Panc1 (cell line): Measurements from ENCODE around the gene SUFU. TPM values are rescaled to one million over a fixed set of nuclear protein-coding genes. Genes with fewer than 3 reads are reported as not detected.

Source experiments
- ATAC-seq: fragments of 200-7000 bp; cut with Tn5 transposase; 2 replicates; pipeline ENCODE4 v1.9.1; 2020; ENCODE audit warnings: mild to moderate bottlenecking, moderate library complexity
- BruUV-seq: library from RNA; stranded (reverse); fragments of 400-500 nt; replicated peaks from 2 replicates; lab custom pipeline; 2021; lab: Mats Ljungman, UMichigan
- CTCF ChIA-PET: fragments of 300-600 bp; sonication (Branson Sonifier 250); formaldehyde crosslinking; loops from one replicate; lab custom pipeline; 2022; ENCODE audit warnings: antibody characterized with exemption; lab: Charles Lee
- POLR2A ChIA-PET: fragments of 300-600 bp; sonication (Branson Sonifier 250); formaldehyde crosslinking; loops from one replicate; lab custom pipeline; 2022; ENCODE audit warnings: antibody characterized with exemption; lab: Charles Lee
- DNase-seq: peaks from one replicate; pipeline ENCODE4 v3.0.0-alpha.2; 2010; ENCODE audit warnings: low read depth, low spot score
- H3K27ac ChIP-seq: 2 replicates; pipeline ENCODE4 v1.5.1; 2011; ENCODE audit warnings: mild to moderate bottlenecking, low read length, inconsistent platforms
- H3K27me3 ChIP-seq: fragments of 200-500 bp; sonication (Bioruptor generic); 2 replicates; pipeline ENCODE4 v1.6.0; 2014; ENCODE audit warnings: low read length, inconsistent platforms; ENCODE audit not compliant: control insufficient read depth, insufficient read depth
- H3K36me3 ChIP-seq: fragments of 200-500 bp; sonication (Bioruptor generic); 2 replicates; pipeline ENCODE4 v1.5.1; 2014; ENCODE audit warnings: inconsistent platforms, mild to moderate bottlenecking, low read length, moderate library complexity; ENCODE audit not compliant: control insufficient read depth, insufficient read depth
- H3K4me1 ChIP-seq: 2 replicates; pipeline ENCODE4 v1.5.1; 2011; ENCODE audit warnings: inconsistent platforms, mild to moderate bottlenecking, low read length, moderate library complexity; ENCODE audit not compliant: control insufficient read depth, insufficient read depth
- H3K4me3 ChIP-seq, 2 experiments: 2 replicates each; pipeline ENCODE4 v1.5.1; 2011 to 2012; ENCODE audit warnings: low read depth in 2 of 2, low read length in 2 of 2, mild to moderate bottlenecking in 2 of 2, inconsistent platforms in 1 of 2, moderate library complexity in 1 of 2
- H3K9me3 ChIP-seq: fragments of 200-500 bp; sonication (Bioruptor generic); 2 replicates; pipeline ENCODE4 v1.5.1; 2014; ENCODE audit warnings: low read depth, mild to moderate bottlenecking, inconsistent platforms, low read length, moderate library complexity; ENCODE audit not compliant: control insufficient read depth, insufficient read depth
- POLR2AphosphoS5 ChIP-seq: IDR thresholded peaks from 2 replicates; pipeline ENCODE4 v1.6.1; 2012; ENCODE audit warnings: mild to moderate bottlenecking, low read depth, low read length, moderate library complexity
- SIN3A ChIP-seq: IDR thresholded peaks from 2 replicates; pipeline ENCODE4 v1.6.1; 2012; ENCODE audit warnings: low read depth, mild to moderate bottlenecking, low read length, moderate library complexity, borderline replicate concordance; ENCODE audit not compliant: insufficient read depth
- TCF7L2 ChIP-seq: IDR thresholded peaks from 2 replicates; pipeline ENCODE4 v1.6.1; 2011; ENCODE audit warnings: mild to moderate bottlenecking, low read depth, low read length, inconsistent platforms
- in situ Hi-C: cut with HindIII; loops from 2 replicates; pipeline ENCODE4 v1.10.0; 2016; ENCODE audit warnings: low sequenced_read_pairs, low pct_unique_long_range_greater_than_20kb
- intact Hi-C: fragments of 100-400 bp; cut with micrococcal nuclease; formaldehyde crosslinking; loops from one replicate; pipeline ENCODE4 v1.10.0; 2022; ENCODE audit not compliant: unreplicated experiment
- total RNA-seq: library from RNA; stranded (reverse); gene quantifications from one replicate; pipeline ENCODE4 v1.2.1, GENCODE V29; 2021; ENCODE audit not compliant: unreplicated experiment
- TF ChIP-seq, protein P1 (sequence below), 2 experiments: IDR thresholded peaks; 2 replicates each; pipeline ENCODE4 v1.6.1; 2011 to 2012; ENCODE audit warnings: low read depth in 2 of 2, control low read depth in 1 of 2, low read length in 1 of 2, mild to moderate bottlenecking in 1 of 2, moderate library complexity in 1 of 2; ENCODE audit not compliant: insufficient read depth in 1 of 2
- TF ChIP-seq, protein P2 (sequence below): fragments of 450-650 bp; IDR thresholded peaks from 2 replicates; pipeline ENCODE4 v1.5.1; 2017; ENCODE audit warnings: mild to moderate bottlenecking

The SUFU gene
- total RNA-seq, 1 experiment from 2014 or later = 9.5 TPM

DNA sequence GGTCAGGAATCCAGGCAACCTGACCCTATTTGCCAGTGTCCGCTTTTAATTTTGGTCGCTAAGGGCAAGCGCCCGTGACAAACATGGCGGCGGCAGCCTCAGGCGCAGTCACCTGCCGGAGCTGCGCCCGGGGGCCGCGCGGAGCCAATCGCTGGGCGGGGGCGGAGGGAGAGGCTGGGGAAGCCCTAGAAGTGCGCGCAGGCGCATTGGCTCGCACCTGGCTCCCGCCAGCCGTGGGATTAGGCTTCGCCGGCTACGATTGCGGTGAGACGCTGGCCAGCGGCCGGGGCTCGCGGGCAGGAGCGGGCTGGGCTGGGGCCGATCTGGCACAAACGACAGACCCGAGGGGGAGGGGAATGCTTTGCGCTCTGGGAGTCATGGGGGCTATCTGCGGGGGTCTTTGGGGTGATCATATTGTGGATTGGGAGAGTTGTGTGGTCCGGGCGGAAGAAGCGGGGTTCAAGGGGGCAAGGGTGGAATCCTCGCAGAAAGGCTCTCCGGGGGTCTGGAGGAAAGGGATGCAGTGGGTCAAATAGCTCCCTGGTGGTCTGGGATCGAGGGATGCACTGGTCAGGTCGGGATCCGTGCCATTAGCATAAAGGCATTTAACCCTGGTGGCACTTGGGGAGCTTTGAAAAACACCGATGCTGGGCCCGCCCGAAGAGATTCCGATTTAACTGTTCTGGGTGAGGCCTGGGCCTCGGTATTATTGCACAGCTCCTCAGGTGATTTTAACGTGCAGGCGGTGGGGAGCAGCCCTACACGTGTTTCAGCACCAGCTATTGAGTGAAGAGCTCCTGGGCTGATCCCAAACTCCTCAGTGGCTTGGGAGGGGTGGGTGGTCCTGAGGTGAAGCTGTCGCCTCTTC is 42.4 kb upstream of the SUFU start:
- intact Hi-C loops = no loop called here

DNA sequence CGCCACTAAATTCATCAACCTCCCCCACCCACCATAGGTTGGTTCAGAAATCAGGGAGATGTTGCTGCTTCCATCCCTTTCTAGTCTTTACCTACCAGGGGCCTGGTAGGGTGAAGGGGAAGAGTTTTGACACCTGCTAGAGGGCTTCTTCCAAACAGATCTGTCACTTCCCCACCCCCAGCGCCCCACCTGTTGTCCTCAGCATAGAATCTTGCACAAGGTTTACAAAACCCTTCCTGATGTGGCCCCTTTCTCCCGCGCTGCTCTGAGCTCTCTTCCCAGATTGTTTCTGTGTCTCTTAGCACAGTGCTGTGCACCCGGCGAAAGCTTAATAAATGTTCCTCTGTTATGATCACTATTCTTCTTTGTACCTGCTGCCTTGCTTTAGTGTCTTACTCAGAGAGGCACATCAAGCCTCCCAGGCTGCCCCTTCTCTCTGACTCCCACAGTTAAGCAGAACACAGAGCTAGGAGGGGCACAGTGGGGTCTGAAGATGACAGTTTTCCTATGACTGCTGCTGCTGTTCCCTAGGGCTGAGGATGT is 41.2 kb upstream of the SUFU start:
- ATAC-seq (0 out of 2 replicates have a peak, but pooled peaks have one; percentile 2), DNase-seq (no peak)
- Histone ChIP-seq H3K27ac (no peak overlapping the region), H3K9me3 (no peaks in the 10 kb centered on the region), H3K4me1 (peaks cover 23% of the 10 kb centered on the region), H3K27me3 (no peaks in the 10 kb centered on the region), H3K4me3 (peak overlapping the region; percentile 14 to 35; a peak in 3 of 4 replicates), H3K36me3 (peaks cover 3% of the 10 kb centered on the region; the same call in 1 of the 2 replicates)
- BruUV-seq = TSS peak; percentile 66
- POLR2A ChIA-PET = interaction anchor here (0.6 kb wide), 2 partner anchors 12 to 20 kb away, joined by 3 read pairs; no protein-coding TSS in a partner anchor
- TF ChIP-seq TCF7L2 (no peak), SIN3A (no peak), POLR2AphosphoS5 (no peak)
- TF ChIP-seq, protein P1, sequence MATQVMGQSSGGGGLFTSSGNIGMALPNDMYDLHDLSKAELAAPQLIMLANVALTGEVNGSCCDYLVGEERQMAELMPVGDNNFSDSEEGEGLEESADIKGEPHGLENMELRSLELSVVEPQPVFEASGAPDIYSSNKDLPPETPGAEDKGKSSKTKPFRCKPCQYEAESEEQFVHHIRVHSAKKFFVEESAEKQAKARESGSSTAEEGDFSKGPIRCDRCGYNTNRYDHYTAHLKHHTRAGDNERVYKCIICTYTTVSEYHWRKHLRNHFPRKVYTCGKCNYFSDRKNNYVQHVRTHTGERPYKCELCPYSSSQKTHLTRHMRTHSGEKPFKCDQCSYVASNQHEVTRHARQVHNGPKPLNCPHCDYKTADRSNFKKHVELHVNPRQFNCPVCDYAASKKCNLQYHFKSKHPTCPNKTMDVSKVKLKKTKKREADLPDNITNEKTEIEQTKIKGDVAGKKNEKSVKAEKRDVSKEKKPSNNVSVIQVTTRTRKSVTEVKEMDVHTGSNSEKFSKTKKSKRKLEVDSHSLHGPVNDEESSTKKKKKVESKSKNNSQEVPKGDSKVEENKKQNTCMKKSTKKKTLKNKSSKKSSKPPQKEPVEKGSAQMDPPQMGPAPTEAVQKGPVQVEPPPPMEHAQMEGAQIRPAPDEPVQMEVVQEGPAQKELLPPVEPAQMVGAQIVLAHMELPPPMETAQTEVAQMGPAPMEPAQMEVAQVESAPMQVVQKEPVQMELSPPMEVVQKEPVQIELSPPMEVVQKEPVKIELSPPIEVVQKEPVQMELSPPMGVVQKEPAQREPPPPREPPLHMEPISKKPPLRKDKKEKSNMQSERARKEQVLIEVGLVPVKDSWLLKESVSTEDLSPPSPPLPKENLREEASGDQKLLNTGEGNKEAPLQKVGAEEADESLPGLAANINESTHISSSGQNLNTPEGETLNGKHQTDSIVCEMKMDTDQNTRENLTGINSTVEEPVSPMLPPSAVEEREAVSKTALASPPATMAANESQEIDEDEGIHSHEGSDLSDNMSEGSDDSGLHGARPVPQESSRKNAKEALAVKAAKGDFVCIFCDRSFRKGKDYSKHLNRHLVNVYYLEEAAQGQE (IDR thresholded peaks at IDR 0.05; ENCODE audit: insufficient read depth in 1 of 2, low read depth in 2 of 2, low read length in 1 of 2) = no peak
- TF ChIP-seq, protein P2, sequence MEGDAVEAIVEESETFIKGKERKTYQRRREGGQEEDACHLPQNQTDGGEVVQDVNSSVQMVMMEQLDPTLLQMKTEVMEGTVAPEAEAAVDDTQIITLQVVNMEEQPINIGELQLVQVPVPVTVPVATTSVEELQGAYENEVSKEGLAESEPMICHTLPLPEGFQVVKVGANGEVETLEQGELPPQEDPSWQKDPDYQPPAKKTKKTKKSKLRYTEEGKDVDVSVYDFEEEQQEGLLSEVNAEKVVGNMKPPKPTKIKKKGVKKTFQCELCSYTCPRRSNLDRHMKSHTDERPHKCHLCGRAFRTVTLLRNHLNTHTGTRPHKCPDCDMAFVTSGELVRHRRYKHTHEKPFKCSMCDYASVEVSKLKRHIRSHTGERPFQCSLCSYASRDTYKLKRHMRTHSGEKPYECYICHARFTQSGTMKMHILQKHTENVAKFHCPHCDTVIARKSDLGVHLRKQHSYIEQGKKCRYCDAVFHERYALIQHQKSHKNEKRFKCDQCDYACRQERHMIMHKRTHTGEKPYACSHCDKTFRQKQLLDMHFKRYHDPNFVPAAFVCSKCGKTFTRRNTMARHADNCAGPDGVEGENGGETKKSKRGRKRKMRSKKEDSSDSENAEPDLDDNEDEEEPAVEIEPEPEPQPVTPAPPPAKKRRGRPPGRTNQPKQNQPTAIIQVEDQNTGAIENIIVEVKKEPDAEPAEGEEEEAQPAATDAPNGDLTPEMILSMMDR = no peak
- CTCF ChIA-PET = no interaction called here
- intact Hi-C loops (no loop called here), in situ Hi-C loops (no loop called here)

More for the DNA sequence above, 42.4 kb upstream of the SUFU start:
- TF ChIP-seq POLR2AphosphoS5 (peak; percentile 66; the same call in 1 of the 2 replicates), TCF7L2 (peak; percentile 48; the same call in 1 of the 2 replicates), SIN3A (0 out of 2 replicates have a peak, but pooled peaks have one; percentile 46)
- TF ChIP-seq, protein P1 (IDR thresholded peaks at IDR 0.05; ENCODE audit: insufficient read depth in 1 of 2, low read depth in 2 of 2, low read length in 1 of 2) = peak; percentile 68 to 85
- TF ChIP-seq, protein P2 = no peak
- Histone ChIP-seq H3K4me1 (peaks cover 23% of the 10 kb centered on the region), H3K9me3 (no peaks in the 10 kb centered on the region), H3K27ac (peak overlapping the region; percentile 86), H3K36me3 (peaks cover 3% of the 10 kb centered on the region; the same call in 1 of the 2 replicates), H3K27me3 (no peaks in the 10 kb centered on the region), H3K4me3 (peak overlapping the region; percentile 60 to 83)
- BruUV-seq = no TSS peak
- in situ Hi-C loops = no loop called here
- ChIA-PET CTCF (interaction anchor here (0.6 kb wide), 1 partner anchor 41 kb away, joined by 3 read pairs; the partner anchor contains the start of gene ACTR1A), POLR2A (interaction anchor here (0.7 to 1.4 kb wide), 2 partner anchors 11 to 40 kb away, joined by 4 to 6 read pairs; no protein-coding TSS in a partner anchor)
- DNase-seq = no peak
- ATAC-seq = peak; percentile 97
